HG02970 (cell line): ENCODE data around the gene SCAI.
"Not testable (repeated sequence)": the region's sequence is repeated elsewhere in the genome, so short reads cannot be mapped to it uniquely, and the experiment has no call there.

Experiments used
- ATAC-seq: cut with Tn5 transposase; IDR thresholded peaks from one replicate; pipeline ENCODE4 v1.9.1; 2021; ENCODE audit warnings: mild to moderate bottlenecking, moderate library complexity, moderate number of reproducible peaks; ENCODE audit not compliant: unreplicated experiment, low FRiP score

Gene SCAI

DNA sequence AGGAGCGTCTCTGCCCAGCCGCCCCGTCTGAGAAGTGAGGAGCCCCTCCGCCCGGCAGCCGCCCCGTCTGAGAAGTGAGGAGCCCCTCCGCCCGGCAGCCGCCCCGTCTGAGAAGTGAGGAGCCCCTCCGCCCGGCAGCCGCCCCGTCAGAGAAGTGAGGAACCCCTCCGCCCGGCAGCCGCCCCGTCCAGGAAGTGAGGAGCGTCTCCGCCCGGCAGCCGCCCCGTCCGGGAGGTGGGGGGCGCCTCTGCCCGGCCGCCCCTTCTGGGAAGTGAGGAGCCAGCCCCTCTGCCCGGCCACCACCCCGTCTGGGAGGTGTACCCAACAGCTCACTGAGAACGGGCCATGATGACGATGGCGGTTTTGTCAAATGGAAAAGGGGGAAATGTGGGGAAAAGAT, 34.8 kb downstream of the SCAI start:
- not testable (repeated sequence) for ATAC-seq

DNA sequence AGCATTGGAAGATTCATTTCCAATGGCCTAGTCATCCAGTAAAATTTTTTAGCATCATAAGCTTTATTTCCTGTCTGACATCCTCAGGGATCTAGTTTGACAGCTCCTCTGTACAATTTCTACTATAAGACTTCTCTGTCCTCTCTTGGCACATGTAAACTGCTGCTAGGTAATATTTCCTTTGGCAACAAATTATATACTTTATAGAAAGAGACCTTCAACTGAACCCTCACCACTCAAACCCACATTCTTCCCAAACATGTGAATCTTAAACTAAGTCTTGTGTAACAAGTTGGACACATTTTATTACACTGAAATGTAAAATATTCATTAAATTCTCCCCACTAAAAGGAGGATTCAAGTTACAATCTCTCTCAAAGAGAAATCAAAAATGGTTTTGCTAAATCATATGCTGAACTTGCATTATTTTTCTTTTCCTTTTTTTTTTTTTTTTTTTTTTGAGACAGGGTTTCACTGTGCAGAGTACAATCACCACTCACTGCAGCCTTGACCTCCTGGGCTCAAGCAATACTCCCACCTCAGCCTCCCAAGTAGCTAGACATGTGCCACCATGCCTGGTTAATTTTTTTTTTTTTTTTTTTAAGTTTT, 36.9 kb downstream of the SCAI start:
- ATAC-seq, result no peak

DNA sequence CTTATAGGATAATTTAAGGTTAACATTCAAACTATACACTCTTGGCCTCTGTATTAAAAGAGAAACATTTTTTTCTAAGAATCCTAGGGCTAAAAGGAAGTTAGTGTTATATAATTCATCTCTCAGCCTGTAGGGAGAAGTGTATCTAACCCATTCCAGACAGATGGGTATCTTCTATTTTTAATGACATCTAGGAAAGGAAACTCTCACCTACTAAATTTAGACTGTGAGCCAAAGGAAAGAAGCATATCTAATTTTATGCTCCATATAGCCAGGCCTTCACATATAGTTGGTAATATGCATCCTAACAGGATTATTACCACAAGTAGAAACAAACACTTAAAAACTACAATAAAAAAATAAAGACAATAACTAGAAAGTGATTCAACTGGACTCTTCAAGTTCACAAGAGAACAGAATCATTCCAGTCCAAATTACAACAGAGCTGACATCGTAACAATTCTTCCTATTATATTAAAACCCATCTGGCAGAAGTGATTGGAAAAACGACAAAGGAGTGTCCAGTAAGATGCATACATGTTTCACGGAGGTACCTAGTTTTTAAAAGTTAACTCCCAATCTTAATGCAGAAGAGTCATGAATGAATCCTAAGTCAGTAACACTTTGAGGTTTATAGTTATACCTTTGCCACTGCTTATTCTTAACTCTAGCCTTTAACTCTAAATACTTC, 39.4 kb downstream of the SCAI start:
- ATAC-seq, result no peak

- no peak for ATAC-seq
Observed at GRCh38 chr9:125103021-125103420, 40.3 kb downstream of the SCAI start.

GRCh38 chr9:125100822-125101221, 42.5 kb downstream of the SCAI start:
- no peak for ATAC-seq

- ATAC-seq, result no peak
Observed at GRCh38 chr9:125099816-125100215, 43.5 kb downstream of the SCAI start.

DNA sequence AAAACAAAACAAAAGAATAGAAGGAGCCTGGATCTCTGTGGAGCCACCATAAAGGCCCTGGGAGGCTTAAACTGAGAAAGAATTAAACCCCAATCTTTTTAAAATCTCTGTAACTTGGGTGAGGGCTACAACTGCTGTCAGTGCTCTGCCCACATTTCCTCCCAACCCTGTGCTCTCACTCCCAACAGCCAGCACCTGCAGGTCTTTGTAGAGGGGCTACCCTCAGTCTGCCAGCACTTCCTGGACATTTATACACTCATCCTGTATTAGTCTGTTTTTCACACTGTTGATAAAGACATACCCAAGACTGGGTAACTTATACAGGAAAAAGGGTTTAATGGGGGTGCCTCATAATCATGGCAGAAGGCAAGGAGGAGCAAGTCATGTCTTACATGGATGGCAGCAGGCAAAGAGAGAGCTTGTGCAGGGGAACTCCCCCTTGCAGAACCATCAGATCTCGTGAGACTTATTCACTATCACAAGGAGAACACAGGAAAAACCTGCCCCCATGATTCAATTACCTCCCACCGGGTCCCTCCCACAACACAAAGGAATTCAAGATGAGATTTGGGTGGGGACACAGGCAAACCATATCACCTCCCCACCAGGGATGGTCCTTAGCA, 47.4 kb downstream of the SCAI start:
- ATAC-seq, result no peak

- no peak for ATAC-seq
Observed at GRCh38 chr9:125091121-125091520, 52.2 kb downstream of the SCAI start.

DNA sequence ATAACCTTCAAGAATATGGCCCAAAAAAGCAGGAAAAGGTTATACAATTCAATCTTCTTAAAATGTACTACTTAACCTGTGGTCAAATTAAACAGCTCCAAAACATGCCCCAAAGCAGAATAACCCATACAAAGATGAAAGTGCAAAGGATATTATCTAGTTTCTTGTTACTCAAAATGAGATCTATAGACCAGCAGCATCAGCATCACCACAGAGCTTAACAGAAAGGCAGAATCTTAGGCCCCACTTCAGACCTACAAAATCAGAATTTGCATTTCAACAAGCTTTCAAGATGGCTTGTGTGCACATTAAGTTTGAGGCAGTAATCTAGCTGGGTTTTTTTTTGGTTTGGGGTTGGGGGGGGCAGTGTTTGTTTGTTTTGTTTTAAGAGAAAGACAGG, 54.0 kb downstream of the SCAI start:
- no peak for ATAC-seq

GRCh38 chr9:125088752-125089151, 54.6 kb downstream of the SCAI start:
- no peak for ATAC-seq

- no peak for ATAC-seq
Observed at GRCh38 chr9:125085703-125086477, 57.4 kb downstream of the SCAI start.

DNA sequence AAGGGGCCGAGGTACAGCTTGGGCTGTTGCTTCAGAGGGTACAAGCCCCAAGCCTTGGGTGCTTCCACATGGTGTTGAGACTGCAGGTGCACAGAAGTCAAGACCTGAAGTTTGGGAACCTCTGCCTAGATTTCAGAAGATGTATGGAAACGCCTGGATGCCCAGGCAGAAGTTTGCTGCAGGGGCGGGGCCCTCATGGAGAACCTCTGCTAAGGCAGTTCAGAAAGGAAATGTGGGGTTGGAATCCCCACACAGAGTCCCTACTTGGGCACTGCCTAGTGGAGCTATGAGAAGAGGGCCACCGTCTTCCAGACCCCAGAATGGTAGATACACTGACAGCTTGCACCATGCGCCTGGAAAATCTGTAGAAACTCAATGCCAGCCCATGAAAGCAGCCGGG, 61.1 kb downstream of the SCAI start:
- not testable (repeated sequence) for ATAC-seq

DNA sequence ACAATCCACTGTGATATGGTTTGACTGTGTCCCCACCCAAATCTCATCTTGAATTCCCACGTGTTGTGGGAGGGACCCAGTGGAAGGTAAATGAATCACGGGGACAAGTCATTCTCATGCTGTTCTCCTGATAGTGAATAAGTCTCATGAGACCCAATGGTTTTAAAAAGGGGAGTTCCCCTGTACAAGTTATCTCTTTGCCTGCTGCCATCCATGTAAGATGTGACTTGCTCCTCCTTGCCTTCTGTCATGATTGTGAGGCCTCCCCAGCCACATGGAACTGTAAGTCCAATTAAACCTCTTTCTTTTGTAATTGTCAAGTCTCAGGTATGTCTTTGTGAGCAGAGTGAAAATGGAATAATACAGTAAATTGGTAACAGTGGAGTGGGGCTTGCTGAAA, 62.5 kb downstream of the SCAI start:
- not testable (repeated sequence) for ATAC-seq

- ATAC-seq, result no peak
Observed at GRCh38 chr9:125079931-125080330, 63.4 kb downstream of the SCAI start.

DNA sequence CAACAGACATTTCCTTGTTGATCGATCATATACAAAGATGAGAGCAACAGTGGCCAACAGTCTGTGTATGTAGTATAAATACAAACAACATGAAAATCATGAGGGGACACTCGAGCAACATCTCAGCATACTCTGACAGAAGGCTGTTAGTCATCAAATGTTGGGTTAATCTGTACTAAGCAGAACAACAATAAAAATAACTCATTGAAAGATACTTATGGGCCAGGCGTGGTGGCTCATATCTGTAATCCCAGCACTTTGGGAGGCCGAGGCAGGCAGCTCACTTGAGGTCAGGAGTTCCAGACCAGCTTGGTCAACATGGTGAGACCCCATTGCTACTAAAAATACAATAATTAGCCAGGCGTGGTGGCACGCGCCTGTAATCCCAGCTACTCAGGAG, 67.3 kb downstream of the SCAI start:
- ATAC-seq, result no peak

- ATAC-seq, result no peak
Observed at GRCh38 chr9:125074976-125075375, 68.4 kb downstream of the SCAI start.

DNA sequence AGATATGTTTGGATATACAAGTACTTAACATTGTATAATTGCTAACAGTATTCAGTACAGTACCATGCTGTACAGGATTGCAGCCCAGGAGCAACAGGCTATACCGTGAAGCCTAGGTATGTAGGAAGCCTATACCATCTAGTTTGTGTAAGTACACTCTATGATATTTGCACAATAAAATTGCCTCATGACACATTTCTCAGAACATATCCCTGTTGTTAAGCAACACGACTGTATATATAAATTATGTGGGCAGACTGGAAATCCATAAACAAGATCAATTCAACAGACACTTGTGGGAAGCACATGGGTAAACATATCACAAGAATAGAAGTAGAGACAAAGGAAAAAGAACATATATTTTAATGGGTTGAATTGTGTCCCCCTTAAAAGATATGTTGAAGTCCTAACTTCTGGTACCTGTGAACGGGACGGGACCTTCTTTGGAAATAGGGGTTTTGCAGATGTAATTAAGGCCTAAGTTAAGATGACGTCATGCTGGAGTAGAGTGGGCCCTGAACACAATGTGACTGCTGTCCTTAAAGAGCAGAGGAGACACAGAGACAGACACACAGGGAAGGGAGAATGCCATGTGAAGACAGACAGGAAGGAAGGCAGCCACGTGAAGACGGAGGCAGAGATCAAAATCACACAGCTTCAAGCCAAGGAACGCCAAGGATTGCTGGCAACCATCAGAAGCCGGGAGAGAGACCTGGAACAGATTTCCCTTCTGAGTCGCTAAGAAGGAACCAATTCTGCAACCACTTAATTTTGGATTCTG, 76.3 kb downstream of the SCAI start:
- ATAC-seq, result no peak

GRCh38 chr9:125061391-125061790, 81.9 kb downstream of the SCAI start:
- no peak for ATAC-seq

DNA sequence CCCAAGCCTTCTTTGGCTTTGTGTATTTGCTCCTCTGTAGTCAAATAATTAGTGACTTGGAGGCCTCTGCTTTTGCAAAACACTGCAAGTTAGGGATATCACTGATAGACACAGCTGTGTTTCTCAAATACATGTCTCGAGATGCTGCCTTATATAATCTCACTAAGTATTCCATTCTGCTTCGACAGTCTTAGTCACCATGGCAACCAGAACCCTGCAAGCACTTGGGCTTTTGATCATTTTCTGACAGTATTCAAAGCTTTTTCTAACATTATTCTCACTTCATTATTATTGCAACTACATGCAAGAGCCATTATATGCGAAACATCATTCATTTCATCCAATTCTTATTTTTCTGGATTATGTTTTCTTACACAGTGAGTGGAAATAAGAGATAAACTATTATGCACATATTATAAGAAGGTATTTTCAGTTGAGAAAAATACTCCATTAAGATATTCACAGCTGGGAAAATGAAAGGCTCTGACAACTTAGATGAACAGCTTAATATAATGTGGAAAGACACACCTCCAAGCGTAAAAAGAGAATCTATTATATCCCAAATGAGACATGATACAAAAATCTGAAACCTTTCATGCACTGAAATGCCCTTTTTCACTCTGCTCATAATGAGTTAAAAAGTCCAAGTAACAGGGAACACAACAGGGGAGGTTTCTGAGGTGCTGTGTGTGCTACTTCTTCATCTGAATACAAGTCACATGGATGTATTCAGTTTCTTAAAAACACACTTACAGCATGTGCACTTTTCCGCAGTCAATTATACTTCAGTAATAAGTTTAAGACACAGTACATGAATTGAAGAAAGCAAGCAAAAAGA, 93.9 kb downstream of the SCAI start:
- no peak for ATAC-seq

DNA sequence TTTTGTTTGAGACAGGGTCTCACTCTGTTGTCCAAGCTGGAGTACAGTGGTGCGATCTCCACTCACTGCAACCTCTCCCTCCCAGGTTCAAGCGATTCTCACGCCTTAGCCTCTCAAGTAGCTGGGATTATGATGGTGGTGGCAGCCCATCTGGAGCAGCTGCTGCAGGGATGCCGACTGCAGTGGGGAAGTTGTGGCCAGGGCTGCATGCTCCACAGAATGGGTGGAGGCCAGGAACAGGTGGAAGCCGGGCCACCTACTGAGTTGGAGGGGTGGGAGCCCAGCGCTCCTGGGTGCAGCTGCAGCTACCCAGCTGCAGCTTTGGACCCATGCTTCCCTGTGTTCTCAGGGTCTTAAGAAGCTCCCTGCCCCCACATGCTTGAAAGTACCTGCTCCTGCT, 99.7 kb downstream of the SCAI start:
- no peak for ATAC-seq
